ENCODE measurements around the gene CNOT11.

CNOT11 gene

DNA sequence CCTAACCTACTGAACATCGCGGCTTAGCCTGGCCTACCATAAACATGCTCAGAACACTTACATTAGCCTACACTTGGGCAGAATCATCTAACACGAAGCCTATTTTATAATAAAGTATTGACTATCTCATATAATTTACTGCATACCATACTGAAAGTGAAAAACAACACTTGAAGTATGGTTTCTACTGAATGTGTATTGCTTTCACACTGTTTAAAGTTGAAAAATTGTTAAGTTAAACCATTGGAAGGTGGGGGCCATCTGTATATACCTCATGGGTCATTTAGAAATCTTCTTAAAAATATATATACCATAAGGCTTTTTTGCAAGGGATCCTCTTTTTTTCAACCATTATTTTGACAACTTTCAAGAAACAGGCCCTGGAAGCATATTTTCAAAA, 39.3 kb downstream of the CNOT11 start:
- no peak for DNase-seq
- Histone ChIP-seq H3K9me3 (ENCODE audit: severe bottlenecking) (no peaks in the 10 kb centered on the region), H3K27ac (peak overlapping the region; percentile 51), H3K36me3 (peaks cover 35% of the 10 kb centered on the region), H3K27me3 (ENCODE audit: insufficient read depth, low read depth, severe bottlenecking) (no peaks in the 10 kb centered on the region), H3K4me3 (ENCODE audit: low read depth, low read length) (no peak overlapping the region)
- TF ChIP-seq, protein P1, sequence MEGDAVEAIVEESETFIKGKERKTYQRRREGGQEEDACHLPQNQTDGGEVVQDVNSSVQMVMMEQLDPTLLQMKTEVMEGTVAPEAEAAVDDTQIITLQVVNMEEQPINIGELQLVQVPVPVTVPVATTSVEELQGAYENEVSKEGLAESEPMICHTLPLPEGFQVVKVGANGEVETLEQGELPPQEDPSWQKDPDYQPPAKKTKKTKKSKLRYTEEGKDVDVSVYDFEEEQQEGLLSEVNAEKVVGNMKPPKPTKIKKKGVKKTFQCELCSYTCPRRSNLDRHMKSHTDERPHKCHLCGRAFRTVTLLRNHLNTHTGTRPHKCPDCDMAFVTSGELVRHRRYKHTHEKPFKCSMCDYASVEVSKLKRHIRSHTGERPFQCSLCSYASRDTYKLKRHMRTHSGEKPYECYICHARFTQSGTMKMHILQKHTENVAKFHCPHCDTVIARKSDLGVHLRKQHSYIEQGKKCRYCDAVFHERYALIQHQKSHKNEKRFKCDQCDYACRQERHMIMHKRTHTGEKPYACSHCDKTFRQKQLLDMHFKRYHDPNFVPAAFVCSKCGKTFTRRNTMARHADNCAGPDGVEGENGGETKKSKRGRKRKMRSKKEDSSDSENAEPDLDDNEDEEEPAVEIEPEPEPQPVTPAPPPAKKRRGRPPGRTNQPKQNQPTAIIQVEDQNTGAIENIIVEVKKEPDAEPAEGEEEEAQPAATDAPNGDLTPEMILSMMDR (IDR thresholded peaks at IDR 0.05; ENCODE audit: low read depth, low read length) = no peak

DNA sequence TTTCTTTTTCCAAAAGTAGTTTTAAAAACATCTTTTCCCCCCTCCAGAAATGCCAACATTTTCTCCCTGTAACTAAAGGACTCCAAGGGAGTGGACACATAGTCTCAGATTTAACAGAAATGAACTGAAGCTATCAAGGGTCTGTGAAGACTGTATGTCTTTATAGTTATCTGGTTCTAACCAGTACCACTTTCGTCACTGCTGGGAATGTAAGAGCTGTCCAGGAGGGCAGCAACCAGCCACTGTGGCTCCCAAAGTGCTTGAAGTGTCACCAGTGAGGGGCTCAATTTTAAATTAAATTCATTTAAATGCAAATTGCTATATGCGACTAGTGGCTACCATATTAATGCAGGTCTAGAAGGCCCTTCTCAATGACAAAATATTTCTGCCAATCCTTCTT, 40.9 kb downstream of the CNOT11 start:
- TF ChIP-seq, protein P1 (IDR thresholded peaks at IDR 0.05; ENCODE audit: low read depth, low read length) = no peak
- H3K9me3 ChIP-seq (ENCODE audit: severe bottlenecking) = no peaks in the 10 kb centered on the region
- peak overlapping the region; percentile 28 for H3K27ac ChIP-seq
- no peak overlapping the region for H3K4me3 ChIP-seq (ENCODE audit: low read depth, low read length)
- DNase-seq = no peak
- peaks cover 26% of the 10 kb centered on the region for H3K36me3 ChIP-seq
- no peaks in the 10 kb centered on the region for H3K27me3 ChIP-seq (ENCODE audit: insufficient read depth, low read depth, severe bottlenecking)

DNA sequence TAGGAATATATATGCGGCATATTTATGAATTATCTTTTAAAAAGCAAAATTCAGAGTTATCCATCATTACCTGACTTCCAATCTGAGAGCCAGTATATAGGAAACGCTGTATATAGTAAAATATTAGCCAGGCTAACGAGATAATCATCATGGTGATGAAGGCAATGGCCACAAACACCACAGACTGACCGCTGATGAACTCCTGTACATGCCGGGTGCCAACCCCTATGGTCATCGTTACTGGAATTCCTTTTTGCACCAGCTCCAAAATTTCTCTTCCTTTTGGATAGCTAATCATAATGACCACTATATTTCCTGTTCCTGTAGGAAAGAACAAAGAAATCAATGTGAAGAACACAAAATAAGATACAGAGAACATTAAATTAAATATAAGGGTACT, 42.2 kb downstream of the CNOT11 start:
- no peak overlapping the region for H3K4me3 ChIP-seq (ENCODE audit: low read depth, low read length)
- H3K27ac ChIP-seq = no peak overlapping the region
- H3K36me3 ChIP-seq = peaks cover 28% of the 10 kb centered on the region
- no peaks in the 10 kb centered on the region for H3K9me3 ChIP-seq (ENCODE audit: severe bottlenecking)
- H3K27me3 ChIP-seq (ENCODE audit: insufficient read depth, low read depth, severe bottlenecking) = no peaks in the 10 kb centered on the region
- TF ChIP-seq, protein P1 (IDR thresholded peaks at IDR 0.05; ENCODE audit: low read depth, low read length) = no peak
- DNase-seq = no peak

DNA sequence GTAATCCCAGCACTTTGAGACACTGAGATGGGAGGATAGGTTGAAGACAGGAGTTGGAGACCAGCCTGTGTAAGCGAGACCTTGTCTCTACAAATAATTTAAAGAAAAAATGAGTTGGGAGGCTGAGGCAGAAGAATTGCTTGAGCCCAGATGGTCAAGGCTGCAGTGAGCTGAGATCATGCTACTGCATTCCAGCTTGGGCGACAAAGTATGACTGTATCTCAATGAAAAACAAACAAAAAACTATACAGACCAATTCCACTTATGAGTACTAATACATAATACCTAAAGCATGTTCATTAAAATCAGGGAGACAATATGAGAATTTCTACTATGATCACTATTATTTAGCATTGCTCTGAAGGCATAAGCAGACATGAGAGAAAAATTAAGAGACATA, 43.2 kb downstream of the CNOT11 start:
- TF ChIP-seq, protein P1 (IDR thresholded peaks at IDR 0.05; ENCODE audit: low read depth, low read length) = no peak
- Histone ChIP-seq H3K27me3 (ENCODE audit: insufficient read depth, low read depth, severe bottlenecking) (no peaks in the 10 kb centered on the region), H3K36me3 (peaks cover 26% of the 10 kb centered on the region), H3K9me3 (ENCODE audit: severe bottlenecking) (no peaks in the 10 kb centered on the region), H3K4me3 (ENCODE audit: low read depth, low read length) (no peak overlapping the region), H3K27ac (no peak overlapping the region)
- DNase-seq = no peak

DNA sequence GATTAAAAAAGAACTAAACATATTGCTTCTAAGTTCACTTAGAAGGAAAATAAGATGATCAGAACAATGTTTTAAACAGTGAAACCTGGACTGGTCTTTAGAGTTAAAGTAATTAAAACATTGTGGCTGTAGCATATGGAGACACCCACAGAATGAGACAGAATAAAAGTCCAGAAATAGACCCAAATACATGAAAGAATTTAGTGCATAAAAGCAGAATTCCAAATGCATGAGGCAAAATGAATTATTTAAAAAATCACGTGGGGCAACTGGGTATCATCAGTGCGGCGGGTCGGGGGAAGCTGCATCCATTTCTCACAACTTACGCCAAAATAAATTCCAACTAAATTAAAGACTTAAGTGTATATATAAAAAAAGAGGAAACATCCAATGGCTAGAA, 43.7 kb downstream of the CNOT11 start:
- no peak overlapping the region for H3K27ac ChIP-seq
- no peaks in the 10 kb centered on the region for H3K27me3 ChIP-seq (ENCODE audit: insufficient read depth, low read depth, severe bottlenecking)
- H3K9me3 ChIP-seq (ENCODE audit: severe bottlenecking) = no peaks in the 10 kb centered on the region
- H3K4me3 ChIP-seq (ENCODE audit: low read depth, low read length) = no peak overlapping the region
- peaks cover 26% of the 10 kb centered on the region for H3K36me3 ChIP-seq
- no peak for DNase-seq
- TF ChIP-seq, protein P1 (IDR thresholded peaks at IDR 0.05; ENCODE audit: low read depth, low read length) = no peak

DNA sequence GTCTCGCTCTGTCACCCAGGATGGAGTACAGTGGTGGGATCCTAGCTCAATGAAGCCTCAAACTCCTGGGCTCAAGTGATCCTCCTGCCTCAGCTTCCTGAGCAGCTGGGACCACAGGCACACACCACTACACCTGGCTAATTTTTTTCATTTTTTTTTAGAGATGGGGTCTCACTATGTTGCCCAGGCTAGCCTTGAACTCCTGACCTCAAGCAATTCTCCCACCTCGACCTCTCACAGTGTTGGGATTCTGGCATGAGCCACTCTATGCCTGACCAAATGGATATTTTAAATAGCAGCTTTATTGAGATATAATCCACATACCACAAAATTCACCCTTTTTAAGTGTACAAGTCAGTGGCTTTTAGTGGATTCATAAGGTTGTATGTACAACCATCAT, 44.7 kb downstream of the CNOT11 start:
- peaks cover 31% of the 10 kb centered on the region for H3K36me3 ChIP-seq
- TF ChIP-seq, protein P1 (IDR thresholded peaks at IDR 0.05; ENCODE audit: low read depth, low read length) = no peak
- no peak for DNase-seq
- H3K4me3 ChIP-seq (ENCODE audit: low read depth, low read length) = no peak overlapping the region
- H3K27me3 ChIP-seq (ENCODE audit: insufficient read depth, low read depth, severe bottlenecking) = no peaks in the 10 kb centered on the region
- H3K27ac ChIP-seq = no peak overlapping the region
- no peaks in the 10 kb centered on the region for H3K9me3 ChIP-seq (ENCODE audit: severe bottlenecking)
